HepG2 (cell line): ENCODE measurements around the gene AKAP1. TPM values are rescaled to one million over a fixed set of nuclear protein-coding genes. Genes with fewer than 3 reads are reported as not detected.
A peak's percentile ranks its signal among the peaks of the same experiment; 100 is the strongest.

Experiments
- ATAC-seq: fragments of 200-7000 bp; cut with Tn5 transposase; 3 replicates; pipeline ENCODE4 v1.9.1; 2020; ENCODE audit warnings: mild to moderate bottlenecking, moderate library complexity
- BruUV-seq: library from RNA; stranded (reverse); fragments of 400-500 nt; replicated peaks from 2 replicates; lab custom pipeline; 2021; lab: Mats Ljungman, UMichigan
- CTCF ChIA-PET: fragments of 300-600 bp; formaldehyde crosslinking; extraction: SDS; loops from one replicate; lab custom pipeline; 2021; ENCODE audit warnings: low total read pairs, inconsistent platforms, low intra/inter-chr PET ratio; lab: Yijun Ruan, JAX
- POLR2A ChIA-PET: fragments of 350-600 bp; sonication (Branson Sonifier 250); formaldehyde crosslinking; loops from one replicate; lab custom pipeline; 2020; ENCODE audit warnings: antibody characterized with exemption, inconsistent platforms; lab: Yijun Ruan, JAX
- DNase-seq: peaks from one replicate; pipeline ENCODE4 v3.0.0-alpha.2; 2015; ENCODE audit warnings: low spot score
- FAIRE-seq: peaks from 3 replicates; lab custom pipeline; 2011; peaks lifted over from hg19 to GRCh38; lab: Jason Lieb, UNC
- H2AFZ ChIP-seq: one replicate; pipeline ENCODE4 v1.6.1; 2011; ENCODE audit warnings: low read length, inconsistent platforms
- H3K27ac ChIP-seq: fragments of 300-600 bp; 3 replicates; pipeline ENCODE4 v1.8.0; 2011; ENCODE audit warnings: mixed run types, mild to moderate bottlenecking, mixed read lengths, low read length, inconsistent platforms; ENCODE audit not compliant: insufficient read depth; ENCODE audit errors: extremely low read length
- H3K27me3 ChIP-seq, 2 experiments: fragments of 200-600 bp in 1 of 2; 2 replicates in 1 of 2; 3 replicates in 1 of 2; pipeline versions ENCODE4 v1.6.0 to v1.8.0; 2011; ENCODE audit warnings: low read length in 2 of 2, mild to moderate bottlenecking in 2 of 2, moderate library complexity in 2 of 2, inconsistent platforms in 1 of 2; ENCODE audit not compliant: insufficient read depth in 2 of 2, control insufficient read depth in 1 of 2
- H3K36me3 ChIP-seq, 2 experiments: fragments of 200-600 bp in 1 of 2; replicated peaks in 1 of 2; 2 replicates in 1 of 2; 3 replicates in 1 of 2; pipeline versions ENCODE4 v1.5.1 to v1.8.0; 2011; ENCODE audit warnings: low read length in 2 of 2, inconsistent platforms in 1 of 2; ENCODE audit not compliant: insufficient read depth in 2 of 2, control insufficient read depth in 1 of 2
- H3K4me1 ChIP-seq: 2 replicates; pipeline ENCODE4 v1.5.1; 2012; ENCODE audit warnings: low read length, inconsistent platforms; ENCODE audit not compliant: insufficient read depth
- H3K4me2 ChIP-seq: 2 replicates; pipeline ENCODE4 v1.6.0; 2011; ENCODE audit warnings: low read depth, low read length, inconsistent platforms
- H3K4me3 ChIP-seq, 3 experiments: fragments of 200-600 bp in 1 of 3; sonication (generic), shearing (Covaris generic) in 1 of 3; replicated peaks in 1 of 3; 2 replicates each; pipeline ENCODE4 v1.5.1; 2011 to 2016; ENCODE audit warnings: low read length in 3 of 3, inconsistent platforms in 2 of 3, low read depth in 2 of 3, mild to moderate bottlenecking in 2 of 3, control low read depth in 1 of 3, mixed read lengths in 1 of 3; ENCODE audit not compliant: insufficient read depth in 1 of 3
- H3K79me2 ChIP-seq: one replicate; pipeline ENCODE4 v1.6.1; 2011; ENCODE audit warnings: low read length, inconsistent platforms; ENCODE audit not compliant: insufficient read depth
- H3K9ac ChIP-seq: 2 replicates; pipeline ENCODE4 v1.6.0; 2011; ENCODE audit warnings: mild to moderate bottlenecking, low read depth, low read length, inconsistent platforms; ENCODE audit not compliant: insufficient read depth
- H3K9me3 ChIP-seq: 2 replicates; pipeline ENCODE4 v1.5.1; 2012; ENCODE audit warnings: mild to moderate bottlenecking, low read length
- H4K20me1 ChIP-seq: 2 replicates; pipeline ENCODE4 v1.6.0; 2011; ENCODE audit warnings: inconsistent platforms, mild to moderate bottlenecking, low read length, moderate library complexity; ENCODE audit not compliant: insufficient read depth
- FOXA1 ChIP-seq, 2 experiments: fragments of 450-650 bp in 1 of 2; sonication (generic) in 1 of 2; formaldehyde crosslinking in 1 of 2; IDR thresholded peaks; 2 replicates each; pipeline versions ENCODE4 v1.4.0 to v1.6.1; 2016 to 2020; ENCODE audit warnings: missing genetic modification reagents in 1 of 2
- PCBP1 ChIP-seq: fragments of 200-400 bp; formaldehyde crosslinking; IDR thresholded peaks from 2 replicates; pipeline ENCODE4 v1.6.1; 2017; ENCODE audit warnings: mild to moderate bottlenecking, low read depth, low read length, borderline replicate concordance
- WGBS: methylation state at CpG from one replicate; pipeline ENCODE4 v1.1.6; 2017; ENCODE audit warnings: low lambda C conversion rate; 5-methylcytosine and 5-hydroxymethylcytosine counted together
- in situ Hi-C: cut with HindIII; loops from 2 replicates; pipeline ENCODE4 v1.10.0; 2017; ENCODE audit warnings: low pct_unique_long_range_greater_than_20kb; ENCODE audit not compliant: extremely low pct_ligation_motif_present
- intact Hi-C: fragments of 100-400 bp; cut with micrococcal nuclease; formaldehyde crosslinking; loops from one replicate; pipeline ENCODE4 v1.10.0; 2022; ENCODE audit not compliant: unreplicated experiment
- polyA plus RNA-seq, 8 experiments: library from polyadenylated mRNA; depleted of rRNA in 3 of 8; stranded (reverse) in 7 of 8; unstranded in 1 of 8; fragments of >200 nt; fragmentation: Illumina TruSeq in 4 of 8; extraction: Trizol in 4 of 8; gene quantifications; 2 replicates each; pipeline versions ENCODE4 v1.2.1 to v1.2.3, GENCODE V29; 2011 to 2016; ENCODE audit warnings: low read depth in 4 of 8, missing spikeins in 1 of 8, mixed read lengths in 1 of 8; ENCODE audit not compliant: insufficient read depth in 1 of 8
- total RNA-seq, 5 experiments: library from RNA; depleted of rRNA; stranded (reverse); fragments of >200 nt; fragmentation: Illumina TruSeq; extraction: Trizol; gene quantifications; 2 replicates each; pipeline ENCODE4 v1.2.3, GENCODE V29; 2016; ENCODE audit warnings: low read depth in 1 of 5
- TF ChIP-seq, protein P1 (sequence below): sonication (generic); formaldehyde crosslinking; IDR thresholded peaks from 2 replicates; pipeline ENCODE4 v1.8.1; 2022; ENCODE audit warnings: mild to moderate bottlenecking, missing genetic modification reagents
- TF ChIP-seq, protein P2 (sequence below): sonication (generic); formaldehyde crosslinking; IDR thresholded peaks from 2 replicates; pipeline ENCODE4 v1.4.0; 2020; ENCODE audit warnings: low read depth, mild to moderate bottlenecking, missing genetic modification reagents

AKAP1 gene
- total and polyA plus RNA-seq, 2 of the 13 experiments (the other 11 are each of a cell fraction or from before 2014, with no cell fraction given), result 101 to 131 TPM

DNA sequence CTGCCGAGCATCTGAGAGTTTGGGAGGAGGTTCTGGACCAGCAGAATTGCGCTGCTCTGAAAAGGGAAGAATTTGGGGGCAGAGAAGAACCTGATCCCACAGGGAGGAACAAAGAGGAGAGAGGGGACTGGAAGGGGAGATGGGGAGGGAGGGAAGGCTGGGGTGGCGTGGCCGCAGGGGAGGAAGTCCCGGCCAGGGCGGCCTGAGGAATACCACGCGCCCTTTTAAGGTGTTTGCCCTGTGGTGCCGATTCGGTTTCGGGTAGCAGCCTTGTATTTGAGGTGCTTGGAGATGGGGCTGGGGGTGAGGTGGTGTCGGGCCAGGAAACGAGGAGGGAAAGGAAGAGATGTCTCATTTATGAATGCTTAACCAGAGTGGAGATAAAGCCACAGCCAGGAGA lies 51.3 kb downstream of the AKAP1 start:
- 76% methylated on average over 13 of the region's 13 CpGs for WGBS
- intact Hi-C loops (no loop called here), in situ Hi-C loops (loop anchor here (5.0 to 10.0 kb wide), 2 partner anchors 468 to 601 kb away; no protein-coding TSS in a partner anchor)
- Histone ChIP-seq H3K9me3 (no peaks in the 10 kb centered on the region), H3K4me1 (peaks cover 15% of the 10 kb centered on the region), H2AFZ (no peak overlapping the region), H4K20me1 (no peaks in the 10 kb centered on the region), H3K27ac (no peak overlapping the region), H3K4me2 (no peak overlapping the region), H3K36me3 (no peaks in the 10 kb centered on the region), H3K27me3 (0 out of 5 replicates have a peak, but pooled peaks cover 0 to 3% of the 10 kb centered on the region in 2 experiments), H3K9ac (no peak overlapping the region), H3K79me2 (no peaks in the 10 kb centered on the region), H3K4me3 (no peak overlapping the region)
- CTCF ChIA-PET, result no interaction called here
- BruUV-seq, result no TSS peak
- ATAC-seq, result no peak
- DNase-seq, result no peak
- POLR2A ChIA-PET, result no interaction called here
- FAIRE-seq, result no peak
- 0 out of 2 replicates have a peak, but pooled peaks have one; percentile 71 for TF ChIP-seq PCBP1
- TF ChIP-seq, protein P1, sequence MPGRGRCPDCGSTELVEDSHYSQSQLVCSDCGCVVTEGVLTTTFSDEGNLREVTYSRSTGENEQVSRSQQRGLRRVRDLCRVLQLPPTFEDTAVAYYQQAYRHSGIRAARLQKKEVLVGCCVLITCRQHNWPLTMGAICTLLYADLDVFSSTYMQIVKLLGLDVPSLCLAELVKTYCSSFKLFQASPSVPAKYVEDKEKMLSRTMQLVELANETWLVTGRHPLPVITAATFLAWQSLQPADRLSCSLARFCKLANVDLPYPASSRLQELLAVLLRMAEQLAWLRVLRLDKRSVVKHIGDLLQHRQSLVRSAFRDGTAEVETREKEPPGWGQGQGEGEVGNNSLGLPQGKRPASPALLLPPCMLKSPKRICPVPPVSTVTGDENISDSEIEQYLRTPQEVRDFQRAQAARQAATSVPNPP (CRISPR knock-in tag), result no peak
- TF ChIP-seq, protein P2, sequence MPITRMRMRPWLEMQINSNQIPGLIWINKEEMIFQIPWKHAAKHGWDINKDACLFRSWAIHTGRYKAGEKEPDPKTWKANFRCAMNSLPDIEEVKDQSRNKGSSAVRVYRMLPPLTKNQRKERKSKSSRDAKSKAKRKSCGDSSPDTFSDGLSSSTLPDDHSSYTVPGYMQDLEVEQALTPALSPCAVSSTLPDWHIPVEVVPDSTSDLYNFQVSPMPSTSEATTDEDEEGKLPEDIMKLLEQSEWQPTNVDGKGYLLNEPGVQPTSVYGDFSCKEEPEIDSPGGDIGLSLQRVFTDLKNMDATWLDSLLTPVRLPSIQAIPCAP (CRISPR knock-in tag), result no peak
- TF ChIP-seq FOXA1 (IDR thresholded peaks at IDR 0.05), result no peak
- no peak for TF ChIP-seq FOXA1 (CRISPR knock-in tag; IDR thresholded peaks at IDR 0.05)
